GM18520 (cell line): ENCODE data around the gene CTSW.

ENCODE experiments used
- ATAC-seq: cut with Tn5 transposase; IDR thresholded peaks from one replicate; pipeline ENCODE4 v1.9.1; 2021; ENCODE audit not compliant: unreplicated experiment

Gene CTSW

DNA sequence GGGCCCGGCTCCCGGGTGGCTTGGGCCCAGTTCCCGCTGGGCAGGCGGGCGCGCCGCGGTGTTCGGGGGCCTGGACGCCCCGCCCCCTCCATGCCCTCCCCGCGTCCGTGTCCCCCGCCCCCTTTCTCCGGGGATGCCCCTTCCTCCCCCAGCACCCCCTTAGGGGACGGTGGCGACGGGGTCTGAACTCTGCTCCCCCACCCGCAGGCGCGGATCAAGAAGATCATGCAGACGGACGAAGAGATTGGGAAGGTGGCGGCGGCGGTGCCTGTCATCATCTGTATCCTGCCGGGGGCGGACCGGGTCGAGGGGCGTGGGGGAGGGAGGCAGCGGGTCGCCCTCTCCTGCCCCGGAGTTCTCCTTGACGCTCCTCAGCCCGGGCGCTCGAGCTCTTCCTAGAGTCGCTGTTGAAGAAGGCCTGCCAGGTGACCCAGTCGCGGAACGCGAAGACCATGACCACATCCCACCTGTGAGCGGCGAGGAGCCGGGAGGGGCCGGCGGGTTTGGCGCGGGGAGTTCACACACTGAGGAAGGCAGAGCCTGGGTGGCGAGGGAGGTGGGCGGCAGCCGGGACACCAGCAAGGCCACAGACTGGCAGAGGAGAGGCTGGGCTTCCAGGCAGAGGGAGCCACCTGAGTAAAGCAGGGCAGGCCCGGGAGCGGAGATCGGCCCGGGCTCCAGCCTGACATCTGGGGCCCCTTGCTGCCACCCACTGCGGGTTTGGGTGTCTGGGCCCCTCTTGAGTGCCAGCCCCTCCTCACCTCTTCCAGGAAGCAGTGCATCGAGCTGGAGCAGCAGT, 40.1 kb downstream of the CTSW start:
- peak; percentile 34 for ATAC-seq

DNA sequence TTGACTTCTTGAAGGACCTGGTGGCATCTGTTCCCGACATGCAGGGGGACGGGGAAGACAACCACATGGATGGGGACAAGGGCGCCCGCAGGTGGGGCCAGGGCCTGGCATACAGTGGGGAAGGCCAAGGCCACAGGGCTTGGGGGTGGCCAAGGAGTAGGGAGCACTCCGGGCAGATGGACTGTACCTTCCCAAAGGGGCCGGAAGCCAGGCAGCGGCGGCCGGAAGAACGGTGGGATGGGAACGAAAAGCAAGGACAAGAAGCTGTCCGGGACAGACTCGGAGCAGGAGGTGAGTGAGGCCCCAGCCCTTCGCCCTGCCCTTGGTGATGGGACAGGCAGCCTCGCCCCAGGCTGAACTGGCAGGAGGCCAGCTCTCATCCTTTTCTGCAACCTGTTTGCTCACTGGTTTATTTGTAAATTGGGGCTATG, 40.8 kb downstream of the CTSW start:
- ATAC-seq: no peak

DNA sequence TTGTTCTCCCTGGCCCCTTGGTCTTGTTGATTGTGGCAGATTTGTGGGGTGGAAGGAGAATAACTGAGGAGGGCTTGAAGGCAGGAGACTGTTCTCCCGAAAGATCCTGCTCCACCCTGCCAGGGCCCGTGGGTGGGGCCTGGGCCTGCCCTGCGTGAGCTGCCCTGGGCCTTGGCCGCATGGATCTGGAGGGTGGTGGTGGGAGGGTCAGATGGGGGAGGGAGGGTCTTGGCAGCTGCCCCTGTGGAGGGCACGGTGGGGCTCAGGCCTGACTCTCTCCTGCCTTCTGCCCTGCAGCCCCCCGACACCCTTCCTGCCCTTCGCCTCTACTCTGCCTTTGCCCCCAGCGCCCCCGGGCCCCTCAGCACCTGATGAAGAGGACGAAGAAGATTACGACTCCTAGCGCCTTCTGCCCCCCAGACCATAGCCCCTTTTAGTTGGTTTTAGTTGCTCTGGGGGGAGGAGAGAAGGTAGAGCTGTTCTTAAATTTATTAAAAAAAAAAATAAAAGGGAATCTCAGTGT, 41.5 kb downstream of the CTSW start:
- no peak for ATAC-seq

DNA sequence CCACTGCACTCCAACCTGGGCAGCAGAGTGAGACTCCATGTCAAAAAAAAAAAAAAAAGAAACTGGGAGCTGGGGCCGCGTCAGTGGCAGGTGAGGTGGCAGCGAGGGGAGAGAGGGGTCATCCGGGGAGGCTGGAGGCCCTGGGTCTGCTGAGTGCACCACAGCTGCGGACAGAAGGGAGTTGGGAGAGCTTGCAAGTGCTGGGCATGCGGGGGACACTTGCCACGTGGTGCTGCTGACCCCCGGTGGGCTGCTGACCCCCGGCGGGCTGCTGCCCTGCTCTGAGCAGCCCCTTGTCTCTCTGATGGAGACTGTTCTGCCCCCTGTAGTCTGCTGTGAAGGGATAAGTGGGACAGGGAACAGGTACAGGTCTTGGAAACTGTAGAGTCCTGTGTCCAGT, 42.2 kb downstream of the CTSW start:
- no peak for ATAC-seq

DNA sequence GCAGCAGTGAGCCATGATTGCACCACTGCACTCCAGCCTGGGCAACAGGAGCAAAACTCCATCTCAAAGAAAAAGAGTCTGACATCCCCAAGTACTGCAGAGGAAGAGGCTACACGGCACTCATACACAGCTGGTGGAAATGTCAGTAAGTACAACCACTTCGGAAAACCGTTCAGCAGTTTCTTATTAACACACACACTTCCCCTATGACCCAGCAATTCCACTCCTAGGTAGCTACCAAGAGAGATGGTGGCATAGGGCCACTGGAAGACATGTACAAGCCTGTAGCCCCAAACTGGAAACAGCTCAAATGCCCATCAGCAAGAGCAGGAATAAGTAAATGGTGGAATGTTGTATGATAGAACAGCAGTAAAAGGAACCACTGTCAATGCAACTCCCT, 42.9 kb downstream of the CTSW start:
- no peak for ATAC-seq

DNA sequence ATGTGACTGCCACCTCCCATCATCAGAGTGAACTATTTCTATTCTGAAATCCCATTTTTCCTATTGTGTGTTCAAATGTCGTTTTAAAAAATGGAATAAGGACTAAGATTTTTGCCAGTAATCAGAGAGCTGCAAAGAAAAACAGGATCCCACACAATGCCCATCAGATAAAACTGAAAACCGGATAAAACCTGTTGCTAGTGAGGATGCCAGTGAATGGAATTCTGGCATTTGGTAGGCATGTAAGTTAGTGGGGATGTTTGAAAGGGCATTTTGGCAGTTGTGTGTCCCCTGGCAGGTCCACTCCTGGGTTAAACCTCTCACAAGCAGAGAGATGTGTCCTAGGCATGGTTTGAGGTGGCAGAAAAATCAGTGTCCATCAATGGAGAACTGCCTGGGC, 45.8 kb downstream of the CTSW start:
- no peak for ATAC-seq

DNA sequence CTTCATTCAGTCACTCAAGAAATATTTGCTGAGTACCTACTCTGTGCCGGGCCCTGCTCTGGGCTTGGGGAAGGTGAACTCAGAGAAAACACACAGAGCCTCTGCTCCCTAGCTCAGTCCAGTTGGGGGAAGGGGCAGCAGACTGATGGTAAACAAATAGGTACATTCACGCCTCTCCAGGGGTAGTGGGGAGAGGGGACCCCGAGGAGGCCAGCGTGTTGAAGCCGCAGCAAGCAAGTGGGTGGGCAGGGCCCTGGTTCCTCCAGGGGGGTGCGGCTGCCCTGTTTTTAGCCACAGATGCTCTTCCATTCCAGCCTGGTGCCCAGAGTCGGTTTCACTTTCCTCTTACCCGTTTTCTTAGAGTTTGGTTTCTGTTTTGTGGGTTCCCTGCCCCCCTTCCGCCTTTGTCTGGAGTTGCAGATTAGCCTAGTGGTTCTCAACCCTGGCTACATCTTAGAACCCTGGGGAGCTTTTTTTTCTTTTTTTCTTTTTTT, 48.3 kb downstream of the CTSW start:
- ATAC-seq: no peak

DNA sequence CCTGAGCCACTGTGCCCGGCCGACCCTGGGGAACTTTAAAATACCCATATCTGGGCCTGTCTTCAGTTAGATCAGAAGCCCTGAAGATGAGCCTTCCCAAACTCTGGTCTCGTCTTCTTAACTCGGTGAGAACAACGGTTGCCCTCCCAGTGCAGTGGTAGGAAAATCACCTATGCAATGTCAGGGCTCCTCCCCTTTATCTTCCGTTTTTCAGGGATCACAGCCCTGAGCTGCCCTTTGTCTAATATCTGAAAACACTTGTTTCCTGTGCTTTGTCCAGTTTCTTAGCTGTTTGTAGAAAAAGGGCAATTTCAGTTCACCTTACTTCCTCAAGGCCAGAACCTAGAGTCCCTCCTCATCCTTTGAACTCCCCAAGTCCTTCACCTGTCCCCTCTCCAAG, 49.0 kb downstream of the CTSW start:
- ATAC-seq: no peak

DNA sequence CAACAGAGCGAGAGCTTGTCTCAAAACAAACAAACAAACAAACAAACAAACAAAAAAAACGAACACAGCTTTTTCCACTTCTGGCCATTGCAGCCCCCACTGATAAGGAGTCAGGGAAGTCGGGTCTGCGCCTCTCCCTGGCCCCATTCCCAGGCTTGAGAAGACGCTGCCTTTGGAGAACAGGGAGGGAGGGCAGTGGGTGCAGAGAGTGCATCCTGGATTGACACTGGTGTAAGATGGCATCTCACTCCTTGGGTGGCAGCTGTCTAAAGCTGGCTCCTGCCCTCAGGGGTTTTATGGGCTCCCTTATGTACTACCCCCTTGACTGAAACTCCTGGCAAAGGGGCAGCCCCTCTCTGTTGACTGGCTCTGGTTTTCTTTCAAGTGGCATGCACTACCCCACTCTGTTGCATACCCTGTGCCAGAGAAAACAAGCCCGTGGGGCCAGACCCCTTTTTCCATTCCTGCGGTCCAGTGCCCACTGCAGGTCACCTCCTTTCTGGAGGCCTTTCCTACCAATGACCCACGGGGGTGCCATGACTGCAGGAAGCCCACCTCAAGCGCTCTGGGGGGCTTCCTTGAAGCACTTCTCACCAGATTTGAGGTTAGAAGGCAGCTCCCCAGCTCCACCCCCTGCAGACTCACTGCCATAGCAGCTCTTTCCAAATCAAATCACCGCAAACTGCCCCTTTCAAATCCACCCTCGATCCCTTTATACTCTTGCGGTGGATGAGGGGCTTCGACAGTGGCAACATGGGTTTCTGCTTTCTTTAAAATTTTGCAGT, 52.3 kb downstream of the CTSW start:
- ATAC-seq: no peak

DNA sequence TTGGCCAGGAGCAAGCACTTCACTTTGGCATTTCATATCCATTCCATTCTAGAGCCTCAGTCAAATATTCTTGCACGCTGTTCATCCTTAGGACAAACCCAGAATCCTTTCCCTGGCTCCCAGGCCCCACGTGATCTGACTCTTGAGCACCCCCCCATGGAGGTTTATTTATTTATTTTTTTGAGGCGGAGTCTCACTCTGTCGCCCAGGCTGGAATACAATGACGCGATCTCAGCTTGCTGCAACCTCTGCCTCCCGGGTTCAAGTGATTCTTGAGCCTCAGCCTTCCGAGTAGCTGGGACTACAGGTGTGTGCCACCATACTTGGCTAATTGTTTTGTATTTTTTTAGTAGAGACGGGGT, 52.9 kb downstream of the CTSW start:
- no peak for ATAC-seq
